Adrenal gland (tissue), 12 donors: ENCODE measurements around the gene CHST8. TPM values are rescaled to one million over a fixed set of nuclear protein-coding genes. Genes with fewer than 3 reads are reported as not detected.

Experiments
- DNase-seq, 7 donors: peaks; one replicate each; pipeline ENCODE4 v3.0.0-alpha.2; 2019 to 2020
- H3K27ac ChIP-seq, 5 donors: fragments of 200-600 bp; sonication (generic) in 4 of 5; 1 replicate in 3 of 5; 2 replicates in 2 of 5; pipeline versions ENCODE4 v1.5.1 to v1.8.0; 2016 to 2020; ENCODE audit warnings: mild to moderate bottlenecking in 1 of 5
- H3K27me3 ChIP-seq: fragments of 200-600 bp; 2 replicates; pipeline ENCODE4 v1.8.0; 2021
- H3K36me3 ChIP-seq, 2 donors: fragments of 200-600 bp; replicated peaks in 1 of 2; 1 replicate in 1 of 2; 2 replicates in 1 of 2; pipeline versions ENCODE4 v1.5.1 to v1.8.0; 2018 to 2022
- H3K4me1 ChIP-seq, 2 donors: fragments of 200-600 bp; replicated peaks in 1 of 2; 1 replicate in 1 of 2; 2 replicates in 1 of 2; pipeline versions ENCODE4 v1.5.1 to v1.8.0; 2018 to 2021
- H3K4me3 ChIP-seq, 4 donors: fragments of 200-600 bp; sonication (generic) in 3 of 4; one replicate each; pipeline ENCODE4 v1.5.1; 2016 to 2018
- H3K9me3 ChIP-seq, 3 donors: fragments of 200-600 bp; sonication (generic) in 1 of 3; replicated peaks in 1 of 3; 1 replicate in 2 of 3; 2 replicates in 1 of 3; pipeline versions ENCODE4 v1.5.1 to v1.8.0; 2016 to 2021
- POLR2A ChIP-seq, 2 donors: fragments of 450-650 bp; IDR thresholded peaks; one replicate each; pipeline ENCODE4 v1.6.1; 2017; ENCODE audit warnings: antibody characterized with exemption in 2 of 2, mild to moderate bottlenecking in 2 of 2, moderate library complexity in 1 of 2
- WGBS, 4 donors: extraction: QIAGEN DNeasy Blood & Tissue Kit in 2 of 4; methylation state at CpG; one replicate each; pipeline versions ENCODE4 v1.1.5 to v1.1.7; 2013 to 2017; 5-methylcytosine and 5-hydroxymethylcytosine counted together
- intact Hi-C, 2 donors: fragments of 100-400 bp; cut with DNase I; formaldehyde crosslinking; loops; one replicate each; pipeline versions ENCODE4 v1.14.1 to v1.15.0; 2022 to 2023
- polyA plus RNA-seq, 3 donors: library from polyadenylated mRNA; stranded (reverse); fragments of 200-250 nt in 2 of 3; fragments of 350-450 nt in 1 of 3; fragmentation: Illumina TruSeq in 1 of 3; extraction: RNeasy Lipid Tissue Mini Kit (QIAGEN cat#74804) in 1 of 3; gene quantifications; one replicate each; pipeline ENCODE4 v1.2.3, GENCODE V29; 2013 to 2014
- total RNA-seq, 9 donors: library from RNA; depleted of rRNA in 4 of 9; stranded (reverse); fragments of >200 nt in 4 of 9; fragments of 120-200 nt in 1 of 9; fragmentation: NEBNext Ultra II Directional in 1 of 9; extraction: Animal tissue kit (Norgen Biotek cat#: 25700) in 1 of 9; gene quantifications; one replicate each; pipeline versions ENCODE4 v1.1.0 to v1.2.4, GENCODE V29; 2013 to 2023
- TF ChIP-seq, protein P1 (sequence below), 6 experiments: fragments of 450-650 bp in 4 of 6; fragments of 200-600 bp in 2 of 6; sonication (generic) in 1 of 6; IDR thresholded peaks; 1 replicate in 5 of 6; 2 replicates in 1 of 6; pipeline versions ENCODE4 v1.5.1 to v1.8.0; 2016 to 2021; ENCODE audit warnings: antibody characterized with exemption in 6 of 6, mild to moderate bottlenecking in 2 of 6, moderate library complexity in 1 of 6
- donor health status: healthy with polysubstance abuse.
- donor health status: Bipolar disorder and iron deficiency.
- donor health status: DM: yes; HTN: yes; CAD: no.
- donor health status: DM: no; HTN: no; CAD: no.
- donor health status: DM: no; HTN: no; CAD: no.
- donor health status: DM: yes; HTN: yes; CAD: no.

CHST8 gene
- total and polyA plus RNA-seq, 12 donors = 0.06 to 1.9 (median 0.61) TPM; not detected in 4

GRCh38 chr19:33683881-33684537 lies 62.3 kb downstream of the CHST8 start:
- Histone ChIP-seq H3K9me3 (no peaks in the 10 kb centered on the region), H3K27ac (no peak overlapping the region), H3K36me3 (no peaks in the 10 kb centered on the region), H3K4me3 (no peak overlapping the region), H3K27me3 (peaks cover 16% of the 10 kb centered on the region), H3K4me1 (no peaks in the 10 kb centered on the region)
- TF ChIP-seq POLR2A (IDR thresholded peaks at IDR 0.05) = no peak
- TF ChIP-seq, protein P1, sequence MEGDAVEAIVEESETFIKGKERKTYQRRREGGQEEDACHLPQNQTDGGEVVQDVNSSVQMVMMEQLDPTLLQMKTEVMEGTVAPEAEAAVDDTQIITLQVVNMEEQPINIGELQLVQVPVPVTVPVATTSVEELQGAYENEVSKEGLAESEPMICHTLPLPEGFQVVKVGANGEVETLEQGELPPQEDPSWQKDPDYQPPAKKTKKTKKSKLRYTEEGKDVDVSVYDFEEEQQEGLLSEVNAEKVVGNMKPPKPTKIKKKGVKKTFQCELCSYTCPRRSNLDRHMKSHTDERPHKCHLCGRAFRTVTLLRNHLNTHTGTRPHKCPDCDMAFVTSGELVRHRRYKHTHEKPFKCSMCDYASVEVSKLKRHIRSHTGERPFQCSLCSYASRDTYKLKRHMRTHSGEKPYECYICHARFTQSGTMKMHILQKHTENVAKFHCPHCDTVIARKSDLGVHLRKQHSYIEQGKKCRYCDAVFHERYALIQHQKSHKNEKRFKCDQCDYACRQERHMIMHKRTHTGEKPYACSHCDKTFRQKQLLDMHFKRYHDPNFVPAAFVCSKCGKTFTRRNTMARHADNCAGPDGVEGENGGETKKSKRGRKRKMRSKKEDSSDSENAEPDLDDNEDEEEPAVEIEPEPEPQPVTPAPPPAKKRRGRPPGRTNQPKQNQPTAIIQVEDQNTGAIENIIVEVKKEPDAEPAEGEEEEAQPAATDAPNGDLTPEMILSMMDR (IDR thresholded peaks at IDR 0.05) = no peak
- DNase-seq = peak in 6 of 7 donors; percentile 38 to 71 (median 60)
- WGBS, 4 donors = 19 to 64% (median 29%) methylated on average over 6 to 24 of the region's 24 CpGs
- intact Hi-C loops = no loop called here

DNA sequence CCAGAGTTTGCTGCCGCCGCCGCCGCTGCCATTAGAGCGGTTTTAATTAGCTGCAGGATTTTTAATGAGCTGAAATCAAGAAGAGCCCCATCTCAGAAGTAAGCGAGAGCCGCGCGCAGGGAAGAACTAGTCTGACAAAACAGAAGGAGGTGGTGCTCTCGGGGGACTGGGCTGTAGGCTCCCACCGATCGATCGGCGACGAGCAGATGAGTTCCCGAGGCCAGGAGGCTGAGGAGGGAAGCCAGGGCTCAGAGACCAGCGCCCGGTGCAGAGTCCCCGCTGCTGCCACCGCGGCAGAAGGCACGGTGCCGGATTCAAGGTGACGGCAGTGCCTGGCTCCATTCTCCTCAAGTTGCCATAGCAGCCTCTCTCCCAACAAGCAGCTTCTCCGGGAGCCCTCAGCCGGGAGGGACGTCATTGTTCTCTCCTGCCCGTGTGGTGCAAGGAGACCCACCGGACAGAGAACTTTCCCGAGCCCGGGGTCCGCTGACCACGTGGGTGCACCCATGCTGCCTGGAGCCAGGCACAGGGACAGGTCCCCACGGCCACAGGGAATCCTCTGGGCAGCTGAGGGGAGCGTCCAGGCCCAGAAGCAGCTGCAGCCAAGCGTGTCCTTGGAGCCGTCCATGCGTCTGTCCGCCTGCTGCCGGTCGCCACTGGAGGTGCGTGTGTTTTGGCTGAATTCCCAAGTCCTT lies 62.9 kb downstream of the CHST8 start:
- Histone ChIP-seq H3K9me3 (no peaks in the 10 kb centered on the region), H3K4me1 (no peaks in the 10 kb centered on the region), H3K36me3 (no peaks in the 10 kb centered on the region), H3K27ac (no peak overlapping the region), H3K27me3 (peaks cover 16% of the 10 kb centered on the region), H3K4me3 (no peak overlapping the region)
- 8 to 20% (median 14%) methylated on average over 25 to 42 of the region's 42 CpGs for WGBS, 4 donors
- no peak for TF ChIP-seq POLR2A (IDR thresholded peaks at IDR 0.05)
- TF ChIP-seq, protein P1 (IDR thresholded peaks at IDR 0.05) = no peak
- peak in 5 of 7 donors; percentile 21 to 63 (median 44) for DNase-seq
- intact Hi-C loops = no loop called here

- Histone ChIP-seq H3K9me3 (no peaks in the 10 kb centered on the region), H3K36me3 (no peaks in the 10 kb centered on the region), H3K27ac (no peak overlapping the region), H3K27me3 (peaks cover 16% of the 10 kb centered on the region), H3K4me1 (no peaks in the 10 kb centered on the region), H3K4me3 (no peak overlapping the region)
- WGBS, 4 donors = 70 to 84% (median 72%) methylated on average over 3 to 6 of the region's 6 CpGs
- no peak for TF ChIP-seq POLR2A (IDR thresholded peaks at IDR 0.05)
- TF ChIP-seq, protein P1 (IDR thresholded peaks at IDR 0.05) = no peak
- intact Hi-C loops = no loop called here
- DNase-seq = no peak
Measured at GRCh38 chr19:33685541-33685940, 63.8 kb downstream of the CHST8 start.

DNA sequence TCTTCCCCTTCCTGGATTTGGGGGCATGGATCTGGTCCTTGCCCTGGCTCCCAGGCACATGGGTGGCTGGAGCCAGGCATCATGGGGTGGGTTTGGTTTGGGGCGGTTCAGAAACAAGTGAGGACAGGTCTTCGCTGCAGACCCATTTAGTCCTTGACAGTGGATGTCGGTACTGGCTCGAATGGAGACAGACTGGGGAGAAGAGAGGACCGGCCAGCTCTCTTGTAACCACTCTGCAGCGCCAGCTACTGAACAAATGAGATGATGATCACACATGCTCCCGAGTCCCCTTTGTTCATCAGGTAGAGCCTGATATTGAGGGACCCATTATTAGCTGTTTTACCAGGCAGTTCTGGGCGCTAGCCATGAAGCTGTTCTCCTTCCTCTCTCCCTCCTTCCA lies 64.5 kb downstream of the CHST8 start:
- Histone ChIP-seq H3K4me3 (no peak overlapping the region), H3K36me3 (no peaks in the 10 kb centered on the region), H3K27me3 (peaks cover 16% of the 10 kb centered on the region), H3K4me1 (no peaks in the 10 kb centered on the region), H3K9me3 (no peaks in the 10 kb centered on the region), H3K27ac (no peak overlapping the region)
- no peak for DNase-seq
- no peak for TF ChIP-seq POLR2A (IDR thresholded peaks at IDR 0.05)
- TF ChIP-seq, protein P1 (IDR thresholded peaks at IDR 0.05) = no peak
- intact Hi-C loops = no loop called here
- WGBS, 4 donors = 75 to 100% (median 80%) methylated on average over 1 to 8 of the region's 8 CpGs
